OCI-LY1 (cell line): ENCODE measurements around the gene SSBP3.

Experiments
- EZH2 ChIP-seq: fragments of 200-600 bp; sonication (generic), shearing (Covaris generic); IDR thresholded peaks from 2 replicates; pipeline ENCODE4 v1.8.0; 2017; ENCODE audit warnings: borderline replicate concordance, mixed run types, mild to moderate bottlenecking, antibody characterized with exemption, low read length, moderate library complexity, mixed read lengths
- TF ChIP-seq, protein P1 (sequence below): fragments of 200-600 bp; sonication (generic), shearing (Covaris generic); IDR thresholded peaks from 2 replicates; pipeline ENCODE4 v1.5.1; 2017; ENCODE audit warnings: mild to moderate bottlenecking, antibody characterized with exemption, low read length, moderate library complexity, mixed read lengths

DNA sequence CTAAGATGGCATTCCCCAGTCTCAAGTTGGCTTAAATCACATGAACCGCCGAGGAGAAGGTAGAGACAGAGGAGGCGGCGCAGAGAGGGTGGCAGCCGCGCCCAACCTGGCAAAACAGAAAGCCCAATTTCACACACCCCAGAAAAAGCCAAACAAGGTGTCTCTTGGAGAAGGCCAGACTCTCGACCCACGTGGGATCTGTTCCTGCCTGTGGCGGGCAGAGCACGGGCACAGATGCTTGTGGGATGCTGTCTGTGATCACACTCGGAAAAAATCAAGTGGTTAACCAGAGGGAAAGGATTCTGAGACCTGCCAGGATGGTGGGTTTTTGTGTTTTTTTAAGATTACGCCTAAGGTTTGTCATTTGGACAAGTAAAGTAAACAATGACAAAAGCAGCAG is 125.5 kb downstream of the SSBP3 start:
- TF ChIP-seq, protein P1, sequence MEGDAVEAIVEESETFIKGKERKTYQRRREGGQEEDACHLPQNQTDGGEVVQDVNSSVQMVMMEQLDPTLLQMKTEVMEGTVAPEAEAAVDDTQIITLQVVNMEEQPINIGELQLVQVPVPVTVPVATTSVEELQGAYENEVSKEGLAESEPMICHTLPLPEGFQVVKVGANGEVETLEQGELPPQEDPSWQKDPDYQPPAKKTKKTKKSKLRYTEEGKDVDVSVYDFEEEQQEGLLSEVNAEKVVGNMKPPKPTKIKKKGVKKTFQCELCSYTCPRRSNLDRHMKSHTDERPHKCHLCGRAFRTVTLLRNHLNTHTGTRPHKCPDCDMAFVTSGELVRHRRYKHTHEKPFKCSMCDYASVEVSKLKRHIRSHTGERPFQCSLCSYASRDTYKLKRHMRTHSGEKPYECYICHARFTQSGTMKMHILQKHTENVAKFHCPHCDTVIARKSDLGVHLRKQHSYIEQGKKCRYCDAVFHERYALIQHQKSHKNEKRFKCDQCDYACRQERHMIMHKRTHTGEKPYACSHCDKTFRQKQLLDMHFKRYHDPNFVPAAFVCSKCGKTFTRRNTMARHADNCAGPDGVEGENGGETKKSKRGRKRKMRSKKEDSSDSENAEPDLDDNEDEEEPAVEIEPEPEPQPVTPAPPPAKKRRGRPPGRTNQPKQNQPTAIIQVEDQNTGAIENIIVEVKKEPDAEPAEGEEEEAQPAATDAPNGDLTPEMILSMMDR = no peak
- no peak for TF ChIP-seq EZH2
